C1 segment of cervical spinal cord (tissue), 14 donors: ENCODE measurements around the gene ZGPAT.
"Not testable (repeated sequence)": the region's sequence is repeated elsewhere in the genome, so short reads cannot be mapped to it uniquely, and the experiment has no call there.

ENCODE experiments used
- DNase-seq, 14 donors: peaks; one replicate each; lab custom pipeline; 2025; lab: John Stamatoyannopoulos, UW

Gene ZGPAT

GRCh38 chr20:63702751-63703470 lies 4.9 kb upstream of the ZGPAT start:
- no peak for DNase-seq

DNA sequence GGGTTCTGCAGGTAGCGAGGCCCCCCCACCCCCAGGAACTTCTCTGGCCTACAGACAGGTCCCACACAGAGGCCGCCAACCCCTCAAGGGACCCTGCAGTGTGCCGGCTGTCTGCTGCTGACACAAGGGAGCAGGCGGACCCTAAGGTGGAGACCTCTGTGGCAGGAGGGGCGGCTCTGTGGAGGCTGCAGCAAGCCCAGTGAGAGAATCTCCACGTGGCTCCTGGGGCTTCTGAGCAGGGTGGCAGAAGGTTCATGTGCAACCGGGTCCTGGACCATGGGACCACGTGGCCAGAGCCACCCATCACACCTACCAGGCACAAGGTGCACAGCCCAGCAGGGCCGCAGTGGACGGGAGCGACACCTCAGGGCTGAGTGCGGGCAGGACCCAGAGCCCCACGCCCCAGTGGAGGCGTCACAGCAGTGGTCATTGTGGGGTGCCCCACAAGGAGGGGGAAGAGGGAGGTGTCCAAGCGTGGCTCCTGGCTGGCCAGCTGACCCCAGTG lies 4.3 kb upstream of the ZGPAT start:
- no peak for DNase-seq

GRCh38 chr20:63703976-63704748 lies 3.7 kb upstream of the ZGPAT start:
- DNase-seq = no peak

DNA sequence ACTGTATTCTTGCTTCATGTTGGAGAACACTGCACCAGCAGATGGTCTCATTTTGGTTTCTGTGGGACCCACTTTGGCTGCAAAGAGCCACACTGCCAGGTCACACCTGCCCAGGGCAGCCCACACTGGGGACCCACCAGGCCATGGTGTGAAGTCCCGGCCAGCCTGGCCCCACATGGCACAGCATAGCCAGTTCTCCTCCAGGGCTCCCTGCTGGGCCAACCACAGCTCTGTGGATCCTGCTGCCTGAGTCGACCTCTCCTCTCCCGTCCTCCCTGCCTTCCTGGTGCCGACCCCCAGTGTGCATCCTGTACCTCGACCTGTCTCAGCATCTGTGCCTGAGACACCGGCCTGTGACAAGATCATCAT lies 3.1 kb upstream of the ZGPAT start:
- no peak for DNase-seq

DNA sequence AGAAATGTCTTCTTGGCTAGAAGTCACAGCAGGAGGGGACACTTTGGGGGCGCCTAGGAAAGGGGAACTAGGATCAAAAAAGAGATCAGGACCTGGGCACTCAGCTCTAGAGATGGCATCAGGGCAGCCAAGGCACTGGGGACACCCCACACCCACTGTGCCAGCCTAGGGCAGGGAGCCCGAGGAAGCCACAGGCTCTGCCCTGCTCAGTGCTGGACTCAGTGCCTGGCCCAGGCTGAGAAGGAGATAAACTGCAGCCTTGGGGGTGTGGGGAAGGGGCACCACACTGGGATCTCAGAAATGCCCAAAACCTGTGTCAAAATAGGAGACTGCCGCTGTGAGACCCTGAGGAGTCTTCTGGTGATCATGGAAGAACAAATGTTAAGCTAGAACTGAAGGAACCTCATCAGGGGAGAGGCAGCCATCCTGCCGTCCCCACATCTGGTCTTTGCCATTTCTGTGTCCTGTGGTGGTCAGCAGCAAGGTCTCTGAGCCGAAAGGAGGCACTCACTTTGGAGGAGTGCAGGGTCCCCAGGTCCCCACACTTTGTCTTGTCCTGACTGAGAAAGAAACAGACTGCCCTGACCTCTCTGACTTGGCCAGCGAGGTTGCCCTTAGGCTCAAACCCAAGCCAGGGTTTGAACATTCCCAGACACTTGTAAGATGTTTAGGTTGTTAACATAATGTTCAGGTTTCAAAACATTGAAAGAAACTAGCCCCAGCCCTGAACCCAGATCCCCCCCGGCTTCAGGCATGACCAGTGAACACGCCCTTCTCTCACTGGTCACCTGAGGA lies 2.4 kb upstream of the ZGPAT start:
- no peak for DNase-seq

- no peak for DNase-seq
Observed at GRCh38 chr20:63706027-63706695, 1.7 kb upstream of the ZGPAT start.

- peak in 1 of 14 donors; percentile 43 for DNase-seq
Observed at GRCh38 chr20:63706852-63707557, 834 bp upstream of the ZGPAT start.

GRCh38 chr20:63708301-63709148 lies 686 bp downstream of the ZGPAT start:
- no peak for DNase-seq

DNA sequence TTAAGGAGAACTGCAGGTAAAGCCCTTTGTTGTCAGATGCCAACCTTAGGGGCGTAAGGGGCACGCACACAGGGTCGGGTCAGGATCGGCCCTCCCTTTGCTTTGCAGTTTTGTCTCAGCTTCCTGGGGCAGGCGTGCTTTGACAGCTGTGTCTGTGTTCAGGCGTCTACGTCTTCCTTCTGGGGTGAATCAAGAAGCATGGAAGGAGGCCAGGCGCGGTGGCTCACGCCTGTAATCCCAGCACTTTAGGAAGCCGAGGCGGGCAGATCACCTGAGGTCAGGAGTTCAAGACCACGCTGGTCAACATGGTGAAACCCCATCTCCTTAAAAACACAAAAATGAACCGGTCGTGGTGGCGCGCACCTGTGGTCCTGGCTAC lies 1.3 kb downstream of the ZGPAT start:
- DNase-seq = no peak

DNA sequence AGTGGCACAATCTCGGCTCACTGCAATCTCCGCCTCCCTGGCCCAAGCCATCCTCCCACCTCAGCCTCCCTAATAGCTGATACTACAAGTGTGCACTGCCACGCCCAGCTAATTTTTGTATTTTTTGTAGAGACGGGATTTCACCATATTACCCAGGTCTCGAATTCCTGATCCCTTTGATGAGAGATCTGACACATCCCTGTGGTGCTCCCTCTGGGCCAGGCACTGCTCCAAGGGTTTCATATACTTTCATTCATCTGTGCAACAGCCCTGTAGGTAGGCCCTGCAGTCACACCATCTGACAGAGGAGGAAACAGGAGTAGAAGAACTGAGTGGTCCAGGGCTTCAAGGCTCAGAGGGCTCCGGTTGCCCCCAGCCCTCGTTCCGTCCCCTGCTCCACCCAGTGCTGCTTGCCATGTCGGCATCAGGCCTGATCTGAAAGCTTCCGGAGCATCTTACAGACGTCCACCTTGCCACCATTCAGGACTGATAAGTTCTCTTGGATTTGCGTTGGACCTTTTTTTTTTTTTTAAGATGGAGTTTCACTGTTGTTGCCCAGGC lies 3.3 kb downstream of the ZGPAT start:
- DNase-seq = no peak

DNA sequence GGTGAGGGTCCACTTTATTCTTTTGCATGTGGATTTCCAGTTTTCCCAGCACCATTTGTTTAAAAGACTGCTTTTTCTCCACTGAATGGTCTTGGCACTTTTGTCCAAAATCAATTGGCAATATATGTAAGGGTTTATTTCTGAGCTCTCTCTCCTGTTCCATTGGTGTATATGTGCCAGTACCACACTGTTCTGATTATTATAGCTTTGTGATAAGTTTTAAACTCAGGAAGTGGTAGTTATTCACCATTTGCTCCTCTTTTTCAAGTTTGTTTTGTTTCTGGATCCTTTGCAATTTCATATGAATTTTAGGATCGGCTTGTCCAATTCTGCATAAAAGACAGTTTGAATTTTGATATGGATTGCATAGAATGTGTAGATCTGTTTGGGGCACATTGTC lies 4.4 kb downstream of the ZGPAT start:
- no peak for DNase-seq

- no peak for DNase-seq
Observed at GRCh38 chr20:63714858-63715257, 7.0 kb downstream of the ZGPAT start.

DNA sequence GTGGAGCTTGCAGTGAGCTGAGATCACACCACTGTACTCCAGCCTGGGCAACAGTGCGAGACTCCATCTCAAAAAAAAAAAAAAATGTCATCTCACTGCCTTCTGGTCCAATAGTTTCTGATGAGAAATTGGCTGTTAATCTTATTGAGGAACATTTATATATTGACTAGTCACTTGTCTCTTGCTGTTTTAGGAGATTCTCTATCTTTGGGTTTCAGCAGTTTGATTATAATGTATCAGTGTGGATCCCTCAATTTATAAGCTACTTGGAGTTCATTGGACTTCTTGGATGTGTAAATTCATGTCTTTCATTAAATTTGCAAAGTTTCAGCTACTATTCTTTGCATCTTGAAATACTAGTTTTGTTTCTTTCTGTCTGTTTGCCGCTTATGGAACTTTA lies 11.2 kb downstream of the ZGPAT start:
- no peak for DNase-seq

- not testable (repeated sequence) for DNase-seq
Observed at GRCh38 chr20:63722967-63723622, 15.3 kb downstream of the ZGPAT start.

- not testable (repeated sequence) for DNase-seq
Observed at GRCh38 chr20:63730189-63730733, 22.4 kb downstream of the ZGPAT start.

GRCh38 chr20:63731410-63731809 lies 23.6 kb downstream of the ZGPAT start:
- DNase-seq = no peak

- DNase-seq = no peak
Observed at GRCh38 chr20:63732118-63733095, 24.6 kb downstream of the ZGPAT start.

- no peak for DNase-seq
Observed at GRCh38 chr20:63733117-63733516, 25.3 kb downstream of the ZGPAT start.
